NCI-H524 treated with DMSO at 0.1 percent for 48 hours (cell line): ENCODE measurements around the gene NPM1.
"Not testable (repeated sequence)": the region's sequence is repeated elsewhere in the genome, so short reads cannot be mapped to it uniquely, and the experiment has no call there.

Experiments
- DNase-seq: peaks from one replicate; lab custom pipeline; 2025; lab: John Stamatoyannopoulos, UW

NPM1 gene, protein sequence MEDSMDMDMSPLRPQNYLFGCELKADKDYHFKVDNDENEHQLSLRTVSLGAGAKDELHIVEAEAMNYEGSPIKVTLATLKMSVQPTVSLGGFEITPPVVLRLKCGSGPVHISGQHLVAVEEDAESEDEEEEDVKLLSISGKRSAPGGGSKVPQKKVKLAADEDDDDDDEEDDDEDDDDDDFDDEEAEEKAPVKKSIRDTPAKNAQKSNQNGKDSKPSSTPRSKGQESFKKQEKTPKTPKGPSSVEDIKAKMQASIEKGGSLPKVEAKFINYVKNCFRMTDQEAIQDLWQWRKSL

DNA sequence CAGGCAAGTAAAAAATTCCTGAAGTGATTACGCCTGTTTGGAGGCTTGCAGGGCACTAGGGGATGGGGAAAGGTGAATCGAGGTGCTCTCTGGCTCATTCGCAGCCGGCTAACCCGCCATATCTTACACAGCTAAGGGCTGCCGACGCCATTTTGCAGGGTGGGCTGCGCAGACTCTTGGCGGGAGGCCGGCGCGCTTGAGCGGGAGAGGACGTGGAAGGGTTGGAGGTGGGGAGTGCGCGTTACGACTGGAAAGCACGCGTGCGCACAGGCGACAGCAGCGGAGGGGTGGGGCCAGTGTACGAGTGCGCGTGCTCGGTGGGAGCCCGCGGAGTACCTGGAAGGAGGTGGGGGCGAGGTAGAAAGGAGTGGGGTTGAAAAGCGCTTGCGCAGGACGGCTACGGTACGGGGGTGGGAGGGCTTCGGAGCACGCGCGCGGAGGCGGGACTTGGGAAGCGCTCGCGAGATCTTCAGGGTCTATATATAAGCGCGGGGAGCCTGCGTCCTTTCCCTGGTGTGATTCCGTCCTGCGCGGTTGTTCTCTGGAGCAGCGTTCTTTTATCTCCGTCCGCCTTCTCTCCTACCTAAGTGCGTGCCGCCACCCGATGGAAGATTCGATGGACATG, at the start of gene NPM1:
TSS of gene NPM1 (plus strand) at position 505 of the 625 bp plus-strand sequence. CDS start at position 605, 100 bp downstream.
- DNase-seq, result peak; percentile 89

DNA sequence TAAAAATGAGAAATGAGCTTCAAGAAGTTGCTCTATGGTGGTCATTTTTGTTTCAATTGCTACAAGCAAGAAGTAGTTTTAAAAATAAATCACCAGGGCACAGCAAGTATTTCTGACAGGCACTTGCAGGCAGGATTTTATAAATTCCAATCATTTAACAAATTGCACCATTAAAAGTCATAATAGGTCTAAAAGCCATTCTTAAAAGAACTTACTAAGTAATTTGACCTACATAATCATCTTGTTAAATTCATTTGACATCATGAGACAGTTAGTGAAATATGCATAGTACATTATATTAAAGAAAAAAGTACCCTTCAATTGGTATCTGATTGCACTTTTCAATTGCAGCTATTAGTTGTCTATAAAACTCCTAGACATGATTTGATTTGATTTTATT, 47.6 kb upstream of the NPM1 start:
- no peak for DNase-seq

DNA sequence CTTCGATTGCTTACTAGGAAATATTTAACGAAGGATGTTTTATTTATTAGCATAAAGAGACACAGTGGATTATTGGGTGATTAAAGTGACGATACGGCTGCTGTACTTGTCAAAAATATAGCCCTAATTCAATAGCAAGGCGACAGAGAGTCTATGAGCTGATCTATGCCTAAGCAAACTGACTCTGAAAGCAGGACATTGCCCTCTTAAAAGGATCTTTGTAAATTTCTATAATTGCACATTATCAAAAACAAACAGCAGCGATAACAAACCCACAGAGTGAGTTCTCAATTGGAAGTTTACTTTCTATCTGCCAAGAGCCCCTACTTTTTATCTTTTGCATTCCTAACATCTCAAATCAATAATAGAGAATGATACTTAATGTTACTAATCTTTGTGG, 47.2 kb upstream of the NPM1 start:
- DNase-seq, result no peak

DNA sequence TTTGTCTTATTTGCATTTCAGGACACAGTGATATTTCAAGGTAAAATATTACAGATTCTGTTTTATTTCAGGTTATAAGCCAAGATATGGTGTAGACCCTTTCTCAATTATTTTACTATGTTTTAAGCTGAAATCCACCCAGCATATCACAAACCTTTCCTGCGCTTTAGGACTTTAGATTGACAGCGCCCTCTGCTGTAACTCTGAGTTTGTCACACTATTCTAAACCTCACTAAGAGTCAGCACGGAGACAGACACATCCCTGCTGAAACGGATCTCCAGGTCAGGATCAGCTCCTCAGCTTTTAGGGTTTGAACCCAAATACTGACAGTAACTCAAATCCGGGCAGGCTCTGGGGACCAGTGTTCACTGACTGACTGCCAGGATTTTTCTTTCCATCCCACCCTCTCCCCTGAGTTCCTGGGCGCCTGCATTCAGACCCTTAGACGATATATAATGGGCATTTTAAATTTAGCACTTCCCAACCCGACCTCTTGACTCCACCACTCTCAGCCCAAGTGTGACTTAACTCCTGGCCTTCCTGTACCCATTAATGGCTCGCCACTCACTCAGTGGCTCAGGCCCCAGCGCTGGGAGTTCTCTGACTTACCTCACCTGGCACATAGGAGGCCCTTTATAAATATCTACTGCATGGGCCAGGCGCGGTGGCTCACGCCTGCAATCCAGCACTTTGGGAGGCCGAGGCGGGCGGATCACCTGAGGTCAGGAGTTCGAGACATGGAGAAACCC, 45.1 kb upstream of the NPM1 start:
- DNase-seq, result peak; percentile 3

DNA sequence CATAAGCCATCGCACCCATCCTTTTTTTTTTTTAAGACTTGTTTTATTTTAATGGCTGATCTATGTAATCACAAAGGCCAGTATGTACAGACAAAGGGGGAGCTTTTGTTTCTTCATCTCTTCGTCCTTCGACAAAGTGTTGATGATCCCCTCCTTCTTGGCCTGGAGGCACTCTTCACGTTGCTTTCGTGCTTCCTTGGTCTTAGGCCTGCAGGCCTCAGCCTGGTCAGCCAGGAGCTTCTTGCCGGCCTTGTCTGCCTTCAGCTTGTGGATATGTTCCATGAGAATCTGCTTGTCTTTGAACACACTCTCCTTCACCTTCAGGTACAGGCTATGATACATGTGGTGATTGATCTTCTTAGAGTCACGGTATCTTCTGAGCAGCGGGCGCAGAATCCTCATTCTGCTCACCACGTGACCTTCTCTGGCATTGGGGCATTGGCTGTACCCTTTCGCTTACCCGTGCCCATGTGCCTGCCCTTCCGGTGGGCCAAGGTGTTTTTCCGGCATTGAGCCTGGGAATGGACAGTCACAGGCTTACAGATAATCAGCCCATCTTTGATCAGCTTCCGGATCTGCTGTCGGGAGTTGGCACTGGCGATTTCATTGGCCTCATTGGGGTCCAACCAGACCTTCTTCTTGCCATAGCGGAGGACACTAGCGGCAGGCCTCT, 42.6 kb upstream of the NPM1 start:
- no peak for DNase-seq

DNA sequence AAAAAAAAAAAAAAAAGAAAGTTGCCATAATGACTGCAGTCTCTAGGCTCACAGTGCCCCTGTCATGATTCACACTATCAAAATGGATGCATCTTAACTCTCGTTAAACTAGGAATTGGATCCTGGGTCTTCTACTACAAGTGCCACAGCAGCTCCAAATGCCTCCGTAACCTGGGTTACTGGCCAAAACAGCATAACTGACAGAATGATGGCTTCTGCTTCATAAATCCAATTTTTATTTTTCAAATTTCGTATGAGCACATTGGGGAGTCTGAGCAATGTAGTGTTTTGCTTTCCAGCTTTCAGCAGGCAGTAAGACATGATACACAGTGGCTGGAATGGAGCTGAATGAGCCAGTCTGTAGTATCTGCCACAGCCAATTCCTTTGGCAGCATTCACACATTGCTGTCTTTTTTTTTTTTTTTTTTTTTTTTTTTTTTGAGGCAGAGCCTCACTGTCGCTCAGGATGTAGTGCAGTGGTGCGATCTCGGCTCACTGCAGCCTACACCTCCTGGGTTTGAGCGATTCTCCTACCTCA, 36.0 kb upstream of the NPM1 start:
- DNase-seq, result no peak

DNA sequence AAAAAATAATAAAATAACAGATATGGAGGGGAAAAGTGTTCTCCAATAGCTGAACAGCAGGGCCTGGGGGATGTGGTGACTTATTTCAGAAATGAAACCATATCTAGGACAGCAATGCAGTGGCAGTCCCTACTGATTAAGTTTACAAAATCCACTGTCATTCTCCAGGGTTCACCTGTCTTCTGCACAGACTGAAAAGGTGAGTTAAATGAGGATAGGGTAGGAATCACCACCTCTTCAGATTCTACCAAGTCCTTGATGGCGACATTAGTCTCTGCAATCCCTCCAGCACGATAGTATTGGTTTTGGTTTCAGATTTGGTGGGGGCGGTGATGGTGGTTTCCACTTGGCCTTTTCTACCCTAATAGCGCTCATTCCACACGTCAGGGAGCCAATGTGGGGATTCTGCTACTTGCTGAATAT, 32.3 kb upstream of the NPM1 start:
- DNase-seq, result no peak

DNA sequence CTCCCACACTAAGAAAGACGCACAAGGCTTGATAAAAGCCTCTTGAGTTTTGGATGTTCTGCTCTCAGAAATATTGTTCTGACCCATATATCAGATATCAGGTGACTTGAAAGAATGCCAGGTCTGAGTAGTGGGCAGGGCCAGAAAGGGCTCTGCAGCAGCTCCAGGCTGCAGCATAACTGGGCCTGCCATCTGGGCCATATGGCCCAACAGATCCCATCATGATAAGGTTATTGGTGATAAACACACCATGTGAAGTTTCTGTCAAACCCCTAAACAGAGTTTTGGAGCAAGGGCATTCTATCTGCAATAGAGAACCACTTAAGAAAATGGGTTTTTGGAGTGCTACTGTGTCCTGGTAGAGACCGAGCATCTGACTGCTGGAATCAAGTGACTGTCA, 29.8 kb upstream of the NPM1 start:
- no peak for DNase-seq

DNA sequence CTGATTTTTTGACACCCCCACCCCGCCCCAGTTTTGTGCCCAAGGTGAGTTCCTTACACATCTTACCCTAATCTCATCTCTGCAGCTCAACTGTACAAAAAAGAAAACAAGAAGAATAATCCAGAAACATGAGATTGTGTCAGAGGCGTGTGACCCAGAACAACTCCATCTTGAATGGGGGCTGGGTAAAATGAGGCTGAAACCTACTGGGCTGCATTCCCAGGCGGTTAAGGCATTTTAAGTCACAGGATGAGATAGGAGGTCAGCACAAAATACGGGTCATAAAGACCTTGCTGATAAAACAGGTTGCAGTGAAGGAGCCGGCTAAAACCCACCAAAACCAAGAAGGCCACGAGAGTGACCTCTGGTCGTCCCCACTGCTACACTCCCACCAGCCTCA, 26.5 kb upstream of the NPM1 start:
- DNase-seq, result not testable (repeated sequence)

DNA sequence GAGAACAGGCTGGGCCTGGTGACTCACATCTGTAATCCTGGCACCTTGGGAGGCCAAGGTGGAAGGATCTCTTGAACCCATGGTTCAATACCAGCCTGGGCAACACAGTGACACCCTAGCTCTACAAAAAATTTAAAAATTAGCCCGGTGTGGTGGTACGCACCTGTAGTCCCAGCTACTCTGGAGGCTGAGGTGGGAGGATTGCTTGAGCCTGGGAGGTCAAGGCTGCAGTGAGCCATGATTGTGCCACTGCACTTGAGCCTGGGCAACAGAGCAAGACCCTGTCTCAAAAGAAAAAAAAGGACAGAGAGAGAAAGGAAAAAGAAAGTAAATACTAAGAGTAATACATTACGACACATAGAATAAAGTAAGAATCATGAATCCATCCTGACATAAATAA, 24.4 kb upstream of the NPM1 start:
- not testable (repeated sequence) for DNase-seq

DNA sequence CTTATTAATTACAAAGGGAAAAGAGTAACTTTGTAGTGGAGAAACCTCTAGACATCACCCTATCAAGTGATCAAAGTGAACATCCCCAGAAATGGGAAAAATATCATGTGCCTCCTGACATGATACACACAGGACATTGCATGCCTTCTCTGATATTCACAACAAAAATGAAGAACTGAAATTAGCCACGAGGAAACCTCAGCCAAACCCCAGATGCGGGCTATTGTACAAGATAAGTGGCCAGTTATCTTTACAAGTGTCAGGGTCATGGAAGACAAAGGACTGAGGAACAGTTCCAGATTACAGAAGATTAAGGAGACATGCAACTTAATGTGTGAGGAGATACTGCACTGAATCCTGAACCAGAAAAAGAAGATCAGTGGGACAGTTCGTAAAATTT, 23.8 kb upstream of the NPM1 start:
- DNase-seq, result no peak

DNA sequence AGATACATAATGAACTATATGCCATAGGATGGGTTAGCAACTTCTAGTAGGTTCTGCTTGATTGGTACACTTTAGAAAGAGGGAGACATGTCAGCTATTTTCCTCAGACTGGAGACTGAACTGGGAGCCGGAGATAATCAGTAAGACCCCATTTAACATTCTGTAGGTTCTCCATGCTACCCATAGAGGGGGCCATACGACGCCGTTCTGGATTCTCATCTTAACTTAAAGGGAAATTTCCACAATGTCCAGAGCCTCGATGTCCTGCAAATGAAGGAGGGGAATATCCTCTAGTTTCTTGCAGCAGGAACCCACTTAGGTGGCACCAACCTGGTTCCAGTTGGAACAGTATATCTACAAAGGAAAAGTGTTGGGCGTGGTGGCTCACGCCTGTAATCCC, 22.3 kb upstream of the NPM1 start:
- DNase-seq, result no peak

DNA sequence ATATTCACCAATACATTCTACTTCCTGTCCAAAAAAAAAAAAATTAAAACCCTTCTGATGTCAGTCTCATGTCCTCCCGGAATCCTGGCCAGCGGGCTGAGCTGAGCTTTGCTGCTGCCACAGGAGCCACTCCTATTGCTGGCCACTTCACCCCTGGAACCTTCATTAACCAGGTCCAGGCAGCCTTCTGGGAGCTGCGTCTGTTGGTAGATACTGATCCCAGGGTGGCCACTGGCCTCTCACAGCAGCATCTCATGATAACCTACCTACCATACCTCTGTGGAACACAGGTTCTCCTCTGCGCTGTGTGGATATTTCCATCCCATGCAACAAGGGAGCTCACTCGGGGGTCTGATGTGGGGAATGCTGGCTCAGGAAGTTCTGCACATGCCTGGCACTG, 21.0 kb upstream of the NPM1 start:
- DNase-seq, result no peak

DNA sequence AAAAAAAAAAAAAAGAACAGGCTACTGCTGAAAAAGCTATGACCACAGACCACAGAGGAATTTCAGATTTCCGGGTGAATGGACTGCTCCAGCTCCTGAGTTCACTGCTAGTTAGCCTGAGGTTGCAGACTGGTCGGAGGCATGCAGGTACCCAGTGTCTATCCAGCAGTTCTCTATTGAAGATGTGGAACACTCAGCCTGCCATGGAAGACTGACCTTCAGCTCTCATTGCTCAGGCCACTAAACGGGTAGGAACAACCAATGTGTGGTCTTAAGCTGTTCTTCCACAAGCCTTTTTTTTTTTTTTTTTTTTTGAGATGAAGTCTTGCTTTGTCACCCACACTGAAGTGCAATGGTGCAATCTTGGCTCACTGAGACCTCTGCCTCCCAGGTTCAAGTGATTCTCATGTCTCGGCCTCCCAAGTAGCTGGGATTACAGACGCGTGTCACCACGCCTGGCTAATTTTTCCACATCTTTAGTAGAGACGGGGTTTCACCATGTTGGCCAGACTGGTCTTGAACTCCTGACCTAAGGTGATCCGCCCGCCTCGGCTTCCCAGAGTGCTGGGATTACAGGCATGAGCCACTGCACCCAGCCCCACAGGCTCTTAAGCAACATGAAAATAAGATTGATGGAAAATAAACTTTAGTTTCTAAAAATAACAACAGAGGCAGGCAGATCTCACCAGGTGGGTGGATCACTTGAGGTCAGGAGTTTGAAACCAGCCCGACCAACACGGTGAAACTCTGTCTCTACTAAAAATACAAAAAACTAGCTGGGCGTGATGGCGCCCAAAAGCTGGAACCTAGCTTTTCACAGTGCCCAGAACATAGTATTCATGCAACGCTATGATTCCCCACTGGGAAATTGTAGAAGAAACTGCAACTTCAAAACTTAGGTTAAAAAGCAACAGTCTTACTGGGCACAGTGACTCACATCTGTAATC, 20.0 kb upstream of the NPM1 start:
- no peak for DNase-seq

DNA sequence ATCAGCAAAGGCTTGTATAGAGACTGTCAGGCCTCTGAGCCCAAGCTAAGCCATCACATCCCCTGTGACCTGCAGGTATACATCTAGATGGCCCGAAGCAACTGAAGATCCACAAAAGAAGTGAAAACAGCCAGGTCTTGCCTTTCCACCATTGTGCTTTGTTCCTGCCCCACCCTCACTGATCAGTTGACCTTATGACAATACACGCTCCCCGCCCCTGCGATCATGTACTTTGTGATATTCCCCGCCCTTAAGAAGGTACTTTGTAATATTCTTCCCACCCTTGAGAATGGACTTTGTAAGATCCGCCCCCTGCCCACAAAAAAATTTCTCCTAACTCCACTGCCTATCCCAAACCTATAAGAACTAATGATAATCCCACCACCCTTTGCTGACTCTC, 18.6 kb upstream of the NPM1 start:
- DNase-seq, result no peak

DNA sequence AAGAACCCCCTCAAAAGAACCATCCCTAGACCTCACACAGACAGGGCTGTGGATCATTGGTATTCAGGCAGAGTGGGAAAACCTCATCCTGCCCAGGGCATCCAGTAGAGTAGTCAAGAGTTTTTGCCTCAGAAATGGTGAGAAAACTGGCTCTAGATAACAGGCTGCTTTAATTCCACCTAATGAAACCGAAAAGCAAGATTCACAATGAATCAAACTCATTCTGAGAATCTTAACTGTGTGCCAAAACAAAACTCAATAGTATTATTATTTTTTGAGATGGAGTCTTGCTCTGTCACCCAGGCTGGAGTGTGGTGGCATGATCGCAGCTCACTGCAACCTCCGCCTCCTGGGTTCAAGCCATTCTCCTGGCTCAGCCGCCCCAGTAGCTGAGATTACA, 17.8 kb upstream of the NPM1 start:
- DNase-seq, result no peak

DNA sequence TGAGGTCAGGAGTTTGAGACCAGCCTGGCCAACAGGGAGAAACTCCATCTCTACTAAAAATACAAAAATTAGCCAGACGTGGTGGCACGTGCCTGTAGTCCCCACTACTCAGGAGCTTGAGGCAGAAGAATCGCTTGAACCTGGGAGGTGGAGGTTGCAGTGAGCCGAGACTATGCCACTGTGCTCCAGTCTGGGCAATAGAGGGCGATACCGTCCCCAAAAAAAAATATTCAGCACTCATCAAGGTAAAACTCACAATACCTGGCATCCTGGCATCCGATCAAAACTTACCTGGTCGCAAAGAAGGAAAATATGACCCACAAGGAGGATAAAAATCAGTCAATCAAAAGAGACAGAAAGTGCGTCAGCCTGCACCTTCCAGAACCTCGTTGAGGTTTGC, 16.8 kb upstream of the NPM1 start:
- DNase-seq, result not testable (repeated sequence)

DNA sequence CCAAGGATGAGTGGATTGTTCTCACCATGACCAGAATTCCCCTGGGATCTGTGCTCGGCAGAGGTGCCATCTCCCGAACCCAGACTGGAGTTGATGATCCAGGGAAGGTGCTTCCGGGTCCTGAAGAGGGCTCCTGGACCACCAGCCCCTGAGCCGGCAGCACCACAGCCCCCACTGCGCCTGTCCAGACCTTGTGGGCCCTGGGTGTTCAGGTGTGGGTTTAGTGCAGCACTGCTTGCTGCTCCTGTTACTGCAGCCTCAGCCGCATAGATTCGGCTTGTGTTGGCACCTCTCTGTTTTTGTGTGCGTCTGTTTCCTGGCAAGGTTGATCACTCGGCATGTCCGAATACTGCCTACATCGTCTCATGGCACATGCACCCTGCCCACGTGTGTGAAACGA, 16.3 kb upstream of the NPM1 start:
- DNase-seq, result no peak

DNA sequence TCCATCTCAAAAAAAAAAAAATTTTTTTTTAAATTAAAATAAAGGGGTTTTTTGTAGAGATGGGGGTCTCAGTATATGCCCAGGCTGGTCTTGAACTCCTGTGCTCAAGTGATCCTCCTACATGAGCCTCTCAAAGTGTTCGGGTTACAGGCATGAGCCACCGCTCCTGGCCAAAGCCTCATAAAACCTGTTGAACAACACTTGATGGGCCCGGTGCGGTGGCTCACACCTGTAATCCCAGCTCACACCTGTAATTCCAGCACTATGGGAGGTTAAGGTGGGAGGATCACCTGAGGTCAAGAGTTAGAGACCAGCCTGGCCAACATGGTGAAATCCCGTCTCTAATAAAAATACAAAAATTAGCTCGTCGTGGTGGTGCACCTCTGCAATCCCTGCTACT, 7.7 kb upstream of the NPM1 start:
- no peak for DNase-seq

DNA sequence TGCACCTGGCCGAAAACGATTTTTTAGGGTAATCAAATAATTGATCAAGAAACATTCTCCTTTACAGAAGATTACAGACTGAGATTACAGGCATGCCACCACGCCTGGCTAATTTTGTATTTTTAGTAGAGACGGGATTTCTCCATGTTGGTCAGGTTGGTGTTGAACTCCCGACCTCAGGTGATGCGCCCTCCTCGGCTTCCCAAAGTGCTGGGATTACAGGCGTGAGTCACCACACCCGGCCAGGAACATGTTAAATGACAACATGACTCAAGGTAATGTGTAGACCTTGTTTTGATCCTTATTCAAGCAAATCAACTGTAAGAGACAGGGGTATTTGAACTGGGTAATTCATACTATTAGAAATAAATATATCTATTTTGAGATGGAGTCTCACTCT, 3.2 kb upstream of the NPM1 start:
- DNase-seq, result not testable (repeated sequence)

DNA sequence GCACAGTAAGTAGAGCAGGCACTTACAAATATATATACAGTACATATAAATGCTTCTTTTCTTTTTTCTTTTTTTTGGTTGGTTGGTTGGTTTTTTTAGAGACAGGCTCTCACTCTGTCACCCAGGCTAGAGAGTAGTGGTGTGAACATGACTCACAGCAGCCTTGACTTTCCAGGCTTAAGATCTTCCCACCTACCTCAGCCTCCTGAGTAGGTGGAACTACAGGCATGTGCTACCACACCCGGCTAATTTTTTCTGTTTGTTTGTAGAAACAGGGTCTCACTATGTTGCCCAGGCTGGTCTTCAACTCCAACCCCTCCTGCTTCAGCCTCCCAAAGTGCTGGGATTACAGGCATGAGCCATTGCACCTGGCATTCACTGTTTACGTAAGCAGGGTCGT, 2.6 kb upstream of the NPM1 start:
- not testable (repeated sequence) for DNase-seq
